Panc1 (cell line): Measurements from ENCODE around the gene CDK11B. TPM values are rescaled to one million over a fixed set of nuclear protein-coding genes. Genes with fewer than 3 reads are reported as not detected.

Experiments
- ATAC-seq: fragments of 200-7000 bp; cut with Tn5 transposase; 2 replicates; pipeline ENCODE4 v1.9.1; 2020; ENCODE audit warnings: mild to moderate bottlenecking, moderate library complexity
- BruUV-seq: library from RNA; stranded (reverse); fragments of 400-500 nt; replicated peaks from 2 replicates; lab custom pipeline; 2021; lab: Mats Ljungman, UMichigan
- CTCF ChIA-PET: fragments of 300-600 bp; sonication (Branson Sonifier 250); formaldehyde crosslinking; loops from one replicate; lab custom pipeline; 2022; ENCODE audit warnings: antibody characterized with exemption; lab: Charles Lee
- POLR2A ChIA-PET: fragments of 300-600 bp; sonication (Branson Sonifier 250); formaldehyde crosslinking; loops from one replicate; lab custom pipeline; 2022; ENCODE audit warnings: antibody characterized with exemption; lab: Charles Lee
- DNase-seq: peaks from one replicate; pipeline ENCODE4 v3.0.0-alpha.2; 2010; ENCODE audit warnings: low read depth, low spot score
- H3K27ac ChIP-seq: 2 replicates; pipeline ENCODE4 v1.5.1; 2011; ENCODE audit warnings: mild to moderate bottlenecking, low read length, inconsistent platforms
- H3K27me3 ChIP-seq: fragments of 200-500 bp; sonication (Bioruptor generic); 2 replicates; pipeline ENCODE4 v1.6.0; 2014; ENCODE audit warnings: low read length, inconsistent platforms; ENCODE audit not compliant: control insufficient read depth, insufficient read depth
- H3K36me3 ChIP-seq: fragments of 200-500 bp; sonication (Bioruptor generic); 2 replicates; pipeline ENCODE4 v1.5.1; 2014; ENCODE audit warnings: inconsistent platforms, mild to moderate bottlenecking, low read length, moderate library complexity; ENCODE audit not compliant: control insufficient read depth, insufficient read depth
- H3K4me1 ChIP-seq: 2 replicates; pipeline ENCODE4 v1.5.1; 2011; ENCODE audit warnings: inconsistent platforms, mild to moderate bottlenecking, low read length, moderate library complexity; ENCODE audit not compliant: control insufficient read depth, insufficient read depth
- H3K4me3 ChIP-seq, 2 experiments: 2 replicates each; pipeline ENCODE4 v1.5.1; 2011 to 2012; ENCODE audit warnings: low read depth in 2 of 2, low read length in 2 of 2, mild to moderate bottlenecking in 2 of 2, inconsistent platforms in 1 of 2, moderate library complexity in 1 of 2
- H3K9me3 ChIP-seq: fragments of 200-500 bp; sonication (Bioruptor generic); 2 replicates; pipeline ENCODE4 v1.5.1; 2014; ENCODE audit warnings: low read depth, mild to moderate bottlenecking, inconsistent platforms, low read length, moderate library complexity; ENCODE audit not compliant: control insufficient read depth, insufficient read depth
- CTCF ChIP-seq: fragments of 450-650 bp; IDR thresholded peaks from 2 replicates; pipeline ENCODE4 v1.5.1; 2017; ENCODE audit warnings: mild to moderate bottlenecking
- POLR2AphosphoS5 ChIP-seq: IDR thresholded peaks from 2 replicates; pipeline ENCODE4 v1.6.1; 2012; ENCODE audit warnings: mild to moderate bottlenecking, low read depth, low read length, moderate library complexity
- REST ChIP-seq, 2 experiments: IDR thresholded peaks; 2 replicates each; pipeline ENCODE4 v1.6.1; 2011 to 2012; ENCODE audit warnings: low read depth in 2 of 2, control low read depth in 1 of 2, low read length in 1 of 2, mild to moderate bottlenecking in 1 of 2, moderate library complexity in 1 of 2; ENCODE audit not compliant: insufficient read depth in 1 of 2
- SIN3A ChIP-seq: IDR thresholded peaks from 2 replicates; pipeline ENCODE4 v1.6.1; 2012; ENCODE audit warnings: low read depth, mild to moderate bottlenecking, low read length, moderate library complexity, borderline replicate concordance; ENCODE audit not compliant: insufficient read depth
- TCF7L2 ChIP-seq: IDR thresholded peaks from 2 replicates; pipeline ENCODE4 v1.6.1; 2011; ENCODE audit warnings: mild to moderate bottlenecking, low read depth, low read length, inconsistent platforms
- in situ Hi-C: cut with HindIII; loops from 2 replicates; pipeline ENCODE4 v1.10.0; 2016; ENCODE audit warnings: low sequenced_read_pairs, low pct_unique_long_range_greater_than_20kb
- intact Hi-C: fragments of 100-400 bp; cut with micrococcal nuclease; formaldehyde crosslinking; loops from one replicate; pipeline ENCODE4 v1.10.0; 2022; ENCODE audit not compliant: unreplicated experiment
- total RNA-seq: library from RNA; stranded (reverse); gene quantifications from one replicate; pipeline ENCODE4 v1.2.1, GENCODE V29; 2021; ENCODE audit not compliant: unreplicated experiment

Gene CDK11B
- total RNA-seq, 1 experiment from 2014 or later = 36.5 TPM

- intact Hi-C loops = no loop called here
- Histone ChIP-seq H3K36me3 (no peaks in the 10 kb centered on the region), H3K27me3 (no peaks in the 10 kb centered on the region), H3K9me3 (no peaks in the 10 kb centered on the region), H3K4me1 (no peaks in the 10 kb centered on the region), H3K4me3 (no peak within 1 kb of the TSS), H3K27ac (no peak within 1 kb of the TSS)
- ATAC-seq (no peak), DNase-seq (no peak)
- ChIA-PET POLR2A (no interaction called here), CTCF (no interaction called here)
- in situ Hi-C loops = no loop called here
- no TSS peak for BruUV-seq
- no peak for TF ChIP-seq SIN3A
- no peak for TF ChIP-seq TCF7L2
- TF ChIP-seq CTCF = no peak
- TF ChIP-seq POLR2AphosphoS5 = no peak
- TF ChIP-seq REST (IDR thresholded peaks at IDR 0.05; ENCODE audit: insufficient read depth in 1 of 2, low read depth in 2 of 2, low read length in 1 of 2) = no peak
Measured at GRCh38 chr1:1631782-1632420, 26.9 kb downstream of the CDK11B start, which contains the start of gene MMP23B. Gene MMP23B, plus strand, starts transcription at chr1:1632173. Its CDS starts 46 bp downstream, at chr1:1632219.

GRCh38 chr1:1630965-1631781 lies 27.6 kb downstream of the CDK11B start:
- Histone ChIP-seq H3K36me3 (no peaks in the 10 kb centered on the region), H3K4me1 (no peaks in the 10 kb centered on the region), H3K27me3 (no peaks in the 10 kb centered on the region), H3K4me3 (no peak overlapping the region), H3K9me3 (no peaks in the 10 kb centered on the region), H3K27ac (no peak overlapping the region)
- in situ Hi-C loops = no loop called here
- CTCF ChIA-PET = no interaction called here
- POLR2A ChIA-PET = no interaction called here
- intact Hi-C loops = no loop called here
- BruUV-seq = no TSS peak
- ATAC-seq = no peak
- DNase-seq = no peak
- TF ChIP-seq TCF7L2 (no peak), REST (IDR thresholded peaks at IDR 0.05; ENCODE audit: insufficient read depth in 1 of 2, low read depth in 2 of 2, low read length in 1 of 2) (no peak), POLR2AphosphoS5 (no peak), CTCF (no peak), SIN3A (no peak)
